ENCODE results near the gene TES. TPM values are rescaled to one million over a fixed set of nuclear protein-coding genes. Genes with fewer than 3 reads are reported as not detected.

The TES gene
- total and polyA plus RNA-seq, 2 of the 8 experiments (the other 6 are each of a cell fraction or from before 2014, with no cell fraction given), result 18.2 to 36.3 TPM

- CTCF ChIA-PET (ENCODE audit: partially characterized antibody), result interaction anchor here (0.6 to 1.1 kb wide), 3 partner anchors 146 to 416 kb away, joined by 3 read pairs; no protein-coding TSS in a partner anchor
Observed at GRCh38 chr7:116305485-116306408, 95.4 kb downstream of the TES start.

More at GRCh38 chr7:116305485-116306408, 95.4 kb downstream of the TES start:
- WGBS, 2 experiments (ENCODE audit: extremely low coverage in 1 of 2, insufficient coverage in 1 of 2, insufficient read length in 1 of 2, insufficient replicate concordance in 2 of 2, low coverage in 1 of 2, low lambda C conversion rate in 2 of 2, missing lambda C conversion rate in 1 of 2), result 78% methylated on average over 4 of the region's 5 CpGs; no CpG with 5 or more reads in 1 of the 2 experiments
- Histone ChIP-seq H2BK15ac (ENCODE audit: low read length) (no peak overlapping the region), H3K79me2 (ENCODE audit: control insufficient read depth in 1 of 2, insufficient read depth in 2 of 2, low read length in 2 of 2) (no peaks in the 10 kb centered on the region), H3K9me3 (ENCODE audit: insufficient read depth in 2 of 2, low read depth in 1 of 2, low read length in 1 of 2) (no peaks in the 10 kb centered on the region), H3K56ac (replicated peaks; ENCODE audit: insufficient read length, low read depth, low read length) (no peak overlapping the region), H2BK5ac (ENCODE audit: low read depth, low read length) (no peak overlapping the region), H3K27me3 (replicated peaks in 1 of 4; ENCODE audit: control insufficient read depth in 3 of 4, extremely low read depth in 1 of 4, insufficient read depth in 3 of 4, low read length in 3 of 4) (no peaks in the 10 kb centered on the region), H4K8ac (ENCODE audit: extremely low read depth, insufficient read depth, low read length) (no peak overlapping the region), H3K79me1 (ENCODE audit: low read depth, low read length) (no peaks in the 10 kb centered on the region), H3K4me1 (replicated peaks in 1 of 4; ENCODE audit: control insufficient read depth in 3 of 4, insufficient read depth in 4 of 4, low read length in 3 of 4) (no peaks in the 10 kb centered on the region), H3K18ac (ENCODE audit: extremely low read depth, low read length) (no peak overlapping the region), H2AK5ac (ENCODE audit: low read depth, low read length) (no peak overlapping the region), H2BK20ac (ENCODE audit: low read length) (no peak overlapping the region), H3K4ac (replicated peaks; ENCODE audit: insufficient read length, low read depth, low read length) (no peak overlapping the region), H3K27ac (ENCODE audit: low read depth, low read length) (no peak overlapping the region), H2AFZ (ENCODE audit: low read length) (peak overlapping the region; percentile 50; the same call in 1 of the 2 replicates), H4K5ac (ENCODE audit: insufficient read length, low read depth, low read length) (no peak overlapping the region), H3K23me2 (ENCODE audit: low read depth, low read length) (no peaks in the 10 kb centered on the region), H3K4me2 (ENCODE audit: insufficient read depth in 1 of 2, low read depth in 2 of 2, low read length in 2 of 2) (no peak overlapping the region), H3K4me3 (ENCODE audit: extremely low read depth in 1 of 4, insufficient read depth in 2 of 4, low read depth in 3 of 4, low read length in 4 of 4) (no peak overlapping the region), H4K20me1 (replicated peaks in 1 of 2; ENCODE audit: control insufficient read depth in 1 of 2, insufficient read depth in 2 of 2, low read length in 2 of 2) (no peaks in the 10 kb centered on the region), H4K91ac (replicated peaks; ENCODE audit: insufficient read length, low read length) (no peak overlapping the region), H3K9ac (replicated peaks in 1 of 4; ENCODE audit: extremely low read depth in 1 of 4, low read depth in 3 of 4, low read length in 3 of 4) (no peak overlapping the region), H3K23ac (ENCODE audit: insufficient read length) (no peak overlapping the region), H3K14ac (ENCODE audit: insufficient read length) (no peak overlapping the region), H2BK120ac (replicated peaks; ENCODE audit: low read depth, low read length) (no peak overlapping the region), H2BK12ac (ENCODE audit: low read depth, low read length) (no peak overlapping the region), H3K36me3 (ENCODE audit: control insufficient read depth in 2 of 4, insufficient read depth in 4 of 4, low read length in 3 of 4) (no peaks in the 10 kb centered on the region)
- POLR2A ChIA-PET (ENCODE audit: partially characterized antibody), result no interaction called here
- FAIRE-seq (no peak), DNase-seq (ENCODE audit: low read depth in 1 of 2, low spot score in 2 of 2) (no peak)
- TF ChIP-seq CEBPB (IDR thresholded peaks at IDR 0.05; ENCODE audit: low read depth, low read length), result peak; percentile 51
- no peak for TF ChIP-seq CBX8 (IDR thresholded peaks at IDR 0.05; ENCODE audit: borderline replicate concordance, low read depth, low read length)
- TF ChIP-seq CREB1 (IDR thresholded peaks at IDR 0.05), result 0 out of 2 replicates have a peak, but pooled peaks have one; percentile 25
- no peak for TF ChIP-seq BRCA1 (IDR thresholded peaks at IDR 0.05; ENCODE audit: low read depth, low read length)
